T-helper 22 cell (primary cell): ENCODE data around the gene LDLRAD4.
"Not testable (repeated sequence)": the region's sequence is repeated elsewhere in the genome, so short reads cannot be mapped to it uniquely, and the experiment has no call there.

Source experiments
- DNase-seq: peaks from one replicate; pipeline ENCODE4 v3.0.0-alpha.2; 2020; ENCODE audit warnings: low read depth

Gene LDLRAD4

DNA sequence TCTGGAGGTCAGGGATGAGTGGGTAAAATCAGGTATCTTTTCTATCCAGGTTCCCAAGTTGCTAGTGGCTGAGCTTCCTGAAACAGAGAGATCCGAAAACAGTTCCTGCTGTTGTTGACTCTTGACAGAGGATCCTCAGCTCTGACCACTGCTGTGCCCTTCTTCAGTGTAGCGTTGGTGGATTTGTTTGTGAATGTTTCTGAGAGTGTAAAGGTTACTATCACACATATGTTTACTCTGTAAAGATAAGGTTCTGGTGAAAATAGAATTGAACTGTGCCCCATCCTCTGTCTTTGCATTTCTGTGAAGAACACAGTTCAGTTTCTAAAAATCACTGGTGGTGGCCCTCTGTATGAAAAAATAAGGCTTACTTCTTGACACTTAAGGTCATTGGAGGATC is 119.8 kb downstream of the LDLRAD4 start:
- DNase-seq = no peak

DNA sequence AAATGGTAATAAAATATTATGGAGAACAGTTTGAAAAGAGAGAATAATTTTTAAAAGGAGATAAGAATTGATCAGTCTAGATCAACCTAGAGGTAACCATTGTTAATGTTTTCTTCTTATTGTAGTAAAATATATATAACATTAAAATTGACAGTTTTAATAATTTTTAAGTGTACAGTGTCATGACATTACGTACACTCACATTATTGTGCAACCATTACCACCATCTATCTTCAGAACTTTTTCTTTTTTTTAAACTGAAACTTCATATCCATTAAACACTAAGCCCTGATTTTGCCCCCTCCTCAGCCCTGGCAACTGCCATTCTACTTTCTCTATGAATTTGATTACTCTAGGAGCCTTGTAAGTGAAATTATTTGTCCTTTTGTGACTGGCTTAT is 121.1 kb downstream of the LDLRAD4 start:
- no peak for DNase-seq

- DNase-seq = not testable (repeated sequence)
Measured at GRCh38 chr18:13346449-13346848, 127.9 kb downstream of the LDLRAD4 start.

DNA sequence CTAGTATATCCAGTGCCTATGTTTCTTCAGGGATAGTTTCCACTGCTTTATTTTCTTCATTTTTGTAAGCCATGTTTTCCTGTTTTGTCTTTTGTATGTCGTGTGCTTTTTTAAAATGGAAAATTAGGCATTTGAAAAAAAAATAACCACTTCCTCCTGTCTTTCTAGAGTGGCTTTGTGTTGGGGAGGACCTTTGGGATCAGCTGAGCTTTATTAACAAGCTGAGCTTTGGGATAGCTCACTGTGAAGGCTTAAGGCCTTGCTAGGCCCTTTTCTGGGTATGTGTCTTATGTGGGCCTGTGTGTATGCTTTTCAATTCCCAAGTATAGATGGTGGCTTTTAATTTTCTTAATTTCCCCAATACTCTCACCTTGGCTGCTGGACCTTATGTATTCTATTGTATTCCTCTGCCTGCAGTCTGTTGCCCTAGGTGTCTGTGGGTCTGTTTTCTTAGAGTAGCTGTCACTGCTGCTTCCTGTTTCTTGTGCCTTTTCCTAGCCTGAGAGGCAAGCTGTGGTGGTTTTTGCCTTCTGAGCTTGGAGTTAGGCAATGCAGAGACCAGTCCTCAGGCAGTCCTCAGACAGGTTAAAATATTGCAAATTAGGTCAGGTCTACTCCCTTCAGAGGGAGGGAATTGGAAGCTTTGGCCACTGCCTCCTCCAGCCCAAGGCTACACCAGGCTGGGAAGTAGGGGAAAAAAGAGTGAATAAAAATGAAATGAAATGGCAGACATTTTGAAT is 134.7 kb downstream of the LDLRAD4 start:
- no peak for DNase-seq

DNA sequence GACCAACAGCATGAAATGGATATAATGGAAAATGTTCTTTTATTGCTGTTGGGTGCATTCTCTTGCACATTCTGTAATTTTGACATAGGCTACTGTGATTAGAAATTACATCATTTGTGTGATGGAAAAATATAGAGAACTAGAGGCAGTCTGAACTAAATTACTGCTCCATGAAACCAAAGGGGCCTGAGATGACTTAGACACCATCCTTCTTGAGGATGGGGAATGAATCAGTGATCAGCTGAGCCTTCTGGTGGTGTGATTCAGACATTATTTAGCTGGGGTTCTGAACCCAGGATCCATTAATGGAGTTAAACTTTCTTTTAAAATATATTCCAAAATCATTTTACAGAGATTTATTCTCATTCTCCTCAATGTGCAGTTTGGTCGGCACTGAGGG is 135.8 kb downstream of the LDLRAD4 start:
- DNase-seq = no peak

DNA sequence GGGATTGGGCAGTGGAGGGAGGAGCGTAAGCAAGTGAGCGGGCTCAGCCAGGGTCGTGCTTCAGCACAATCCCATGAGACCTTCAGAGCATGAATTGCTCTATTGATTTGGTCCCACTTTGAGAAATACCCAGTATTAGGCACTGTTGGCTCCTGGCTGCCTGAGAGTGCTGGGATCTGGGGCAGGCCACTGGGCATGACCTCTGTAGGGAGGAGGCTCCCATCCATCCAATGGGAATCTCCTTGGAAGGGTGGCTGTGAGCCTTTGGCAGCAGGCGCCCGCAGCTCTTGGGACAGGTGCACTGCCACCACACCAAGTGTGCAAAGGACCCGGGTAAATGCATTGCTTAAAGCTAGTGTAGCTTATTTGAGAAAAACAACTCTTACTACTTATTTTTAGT is 137.5 kb downstream of the LDLRAD4 start:
- no peak for DNase-seq

GRCh38 chr18:13357289-13357688 is 138.7 kb downstream of the LDLRAD4 start:
- no peak for DNase-seq

- DNase-seq = no peak
Measured at GRCh38 chr18:13359210-13359609, 140.7 kb downstream of the LDLRAD4 start.

DNA sequence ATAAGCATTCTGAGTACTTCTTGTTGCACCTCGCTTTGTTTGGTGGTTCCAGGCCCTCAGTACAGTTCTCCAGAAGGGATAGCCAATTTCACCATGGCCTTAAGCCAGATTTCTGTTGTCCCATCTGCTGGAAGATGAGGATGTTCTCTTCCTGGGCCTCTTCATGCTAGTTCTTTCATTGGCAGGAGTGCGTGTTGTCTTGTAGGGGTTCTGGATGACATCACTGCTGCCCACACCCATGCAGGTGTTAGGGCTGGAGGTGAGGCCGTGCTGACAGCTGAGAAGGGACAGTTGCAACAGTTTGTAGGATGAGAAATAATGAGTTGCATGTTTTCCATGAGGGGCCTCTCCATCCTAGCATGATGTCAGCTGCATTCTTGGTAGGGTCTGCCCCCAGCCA is 142.9 kb downstream of the LDLRAD4 start:
- DNase-seq = no peak

- no peak for DNase-seq
Measured at GRCh38 chr18:13362051-13362450, 143.5 kb downstream of the LDLRAD4 start.

DNA sequence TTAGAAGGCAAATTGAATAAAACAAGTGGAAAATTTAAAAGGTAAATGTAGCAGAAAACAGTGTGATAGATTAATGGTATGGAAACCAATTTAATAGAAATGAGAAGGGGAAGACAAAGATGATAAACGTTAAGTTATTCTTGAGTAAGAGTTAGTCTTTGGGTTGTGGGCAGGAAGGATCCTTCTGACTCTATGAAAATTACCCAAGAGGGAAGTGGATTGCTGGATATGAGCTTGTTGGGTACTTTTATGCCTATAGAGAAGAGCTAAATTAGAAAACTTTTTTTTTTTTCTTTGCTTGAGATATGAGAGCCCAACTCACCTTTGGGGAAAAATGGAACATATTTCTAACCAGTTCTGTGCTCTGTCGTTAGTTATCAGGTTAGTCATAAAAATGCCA is 144.0 kb downstream of the LDLRAD4 start:
- no peak for DNase-seq

- no peak for DNase-seq
Measured at GRCh38 chr18:13363359-13363758, 144.8 kb downstream of the LDLRAD4 start.

GRCh38 chr18:13364721-13365205 is 146.2 kb downstream of the LDLRAD4 start:
- DNase-seq = no peak

DNA sequence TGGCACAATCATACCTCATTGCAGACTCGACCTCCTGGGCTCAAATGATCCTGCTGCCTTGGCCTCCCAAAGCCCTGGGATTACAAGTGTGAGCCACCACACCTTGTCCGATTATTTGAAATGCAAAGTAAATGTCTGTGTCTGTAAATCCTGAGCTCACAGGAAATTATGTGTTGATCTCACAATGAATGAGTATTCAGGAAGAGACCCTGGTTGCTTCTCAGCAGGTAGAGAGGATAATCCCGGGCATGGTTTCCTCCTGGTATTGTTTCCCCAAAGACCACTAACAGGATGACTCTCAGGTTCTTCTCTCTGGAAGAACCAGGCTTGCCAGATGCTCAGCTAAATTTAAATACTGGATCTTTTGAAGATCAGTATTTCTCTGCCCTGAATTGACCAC is 147.6 kb downstream of the LDLRAD4 start:
- DNase-seq = no peak

- DNase-seq = no peak
Measured at GRCh38 chr18:13366541-13366940, 148.0 kb downstream of the LDLRAD4 start.

DNA sequence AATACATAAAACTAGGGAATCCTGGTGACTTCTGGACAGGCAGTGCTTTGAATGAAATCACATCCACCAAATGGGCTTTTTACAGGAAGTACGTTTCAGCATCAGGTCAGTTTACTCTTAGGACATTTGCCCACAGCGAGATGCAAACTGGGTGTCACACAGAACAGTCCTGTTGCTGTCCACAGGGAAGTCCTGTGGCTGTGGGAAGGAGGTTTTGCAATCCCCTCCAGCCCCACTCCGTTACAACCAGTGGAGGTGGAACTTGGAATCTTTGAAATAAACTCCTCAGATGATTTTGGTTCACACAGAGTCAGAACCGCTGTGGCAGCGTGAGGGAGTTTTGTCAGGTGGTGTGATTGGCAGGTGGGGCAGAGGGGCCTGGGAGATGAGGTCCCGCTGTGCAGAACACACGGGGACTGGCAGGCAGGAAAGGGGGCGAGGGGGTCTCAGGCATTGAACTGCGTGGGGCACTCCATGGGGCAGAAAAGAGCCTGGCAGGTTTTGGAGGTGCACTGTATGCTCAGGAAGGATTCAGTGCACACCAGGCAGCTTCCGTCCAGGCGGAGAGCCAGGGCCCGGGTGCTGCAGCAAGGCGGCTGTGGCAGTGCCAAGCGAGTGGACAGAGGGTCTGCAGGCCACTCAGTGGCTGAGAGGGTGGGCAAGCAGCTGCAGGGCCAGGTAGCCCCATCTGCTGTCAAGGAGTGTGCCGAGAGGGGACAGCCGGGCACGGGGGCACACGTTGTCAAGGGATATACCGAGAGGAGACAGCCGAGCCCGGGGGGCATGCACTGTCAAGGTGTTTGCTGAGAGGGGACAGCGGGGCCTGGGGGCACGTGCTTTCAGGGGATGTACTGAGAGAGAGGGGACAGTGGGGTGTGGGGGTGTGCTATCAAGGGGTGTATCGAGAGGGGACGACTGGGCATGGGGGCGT is 148.7 kb downstream of the LDLRAD4 start:
- no peak for DNase-seq

DNA sequence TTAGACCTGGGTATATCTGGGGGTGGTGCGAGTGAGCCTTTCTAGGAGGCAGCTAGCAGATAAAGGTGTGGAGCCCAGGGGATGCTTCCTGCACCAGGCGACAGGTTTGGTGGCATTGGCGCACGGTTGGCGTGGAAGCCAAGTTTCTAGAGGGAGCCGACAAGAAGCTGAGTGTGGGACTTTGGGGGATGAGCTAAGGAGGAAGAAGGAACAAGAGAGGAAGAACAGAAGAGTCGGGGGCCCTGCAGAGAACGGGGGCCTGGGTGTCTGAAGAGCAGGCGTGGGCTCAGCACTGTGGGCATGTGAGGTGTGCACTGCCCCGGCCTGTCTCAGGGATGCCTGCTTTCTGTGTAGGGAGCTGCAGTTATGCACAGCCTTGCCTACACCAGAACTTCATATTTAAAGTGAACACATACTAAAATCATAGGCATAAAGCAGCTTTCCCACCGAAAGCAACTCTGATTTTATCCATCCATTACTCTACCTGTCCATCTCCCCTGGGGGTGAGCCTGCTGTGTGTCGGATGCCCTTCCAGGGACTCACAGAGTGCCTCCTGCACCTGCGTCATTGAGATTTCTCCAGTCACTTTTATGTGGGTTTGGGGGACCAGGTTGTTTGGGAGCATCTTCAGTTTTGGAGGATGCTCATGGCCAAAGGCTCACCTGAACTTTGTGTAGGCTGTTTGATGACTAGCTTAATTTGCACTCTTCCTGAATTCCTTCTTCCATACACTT is 149.7 kb downstream of the LDLRAD4 start:
- no peak for DNase-seq

GRCh38 chr18:13369353-13369752 is 150.8 kb downstream of the LDLRAD4 start:
- DNase-seq = no peak

DNA sequence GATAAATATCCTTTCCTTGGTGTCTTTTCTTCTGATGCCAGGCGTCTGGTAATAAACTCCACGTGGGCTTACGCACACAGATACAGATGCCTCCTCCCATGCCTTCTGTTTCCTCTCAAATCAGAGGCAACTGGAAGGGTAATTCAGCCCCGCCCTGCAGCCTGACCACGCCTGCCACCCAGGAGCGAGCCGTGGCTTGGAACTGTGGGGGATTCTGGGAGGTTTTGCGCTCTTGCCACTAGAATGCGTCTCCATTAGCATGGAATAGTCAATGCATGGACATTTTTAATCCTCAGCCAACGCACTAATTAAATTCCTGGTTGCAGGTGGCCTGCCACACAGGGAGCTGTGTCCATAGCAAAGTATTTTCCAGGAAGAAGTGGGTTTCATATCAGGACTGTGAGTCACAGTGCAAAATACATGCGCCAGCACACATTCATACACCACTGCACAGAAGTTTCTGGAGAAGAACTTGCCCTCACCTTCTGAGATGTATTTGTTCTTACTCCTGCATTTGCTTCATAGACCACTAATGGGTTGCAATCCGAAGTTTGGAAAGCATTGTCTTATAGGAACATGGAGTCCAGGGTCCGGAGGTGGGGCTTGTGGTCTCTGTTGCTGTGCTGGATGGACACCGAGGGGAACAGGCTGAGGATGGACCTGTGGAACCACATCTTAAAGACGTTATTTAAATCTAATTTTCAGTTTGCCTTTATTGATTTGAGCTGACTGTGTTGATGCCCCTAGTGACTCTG is 151.4 kb downstream of the LDLRAD4 start:
- no peak for DNase-seq

GRCh38 chr18:13370995-13371625 is 152.6 kb downstream of the LDLRAD4 start:
- no peak for DNase-seq
